NCI-H2029 (cell line): Measurements from ENCODE around the gene SPARCL1.
A peak's percentile ranks its signal among the peaks of the same experiment; 100 is the strongest.
"Not testable (repeated sequence)": the region's sequence is repeated elsewhere in the genome, so short reads cannot be mapped to it uniquely, and the experiment has no call there.

Source experiments
- DNase-seq: peaks from one replicate; lab custom pipeline; 2025; lab: John Stamatoyannopoulos, UW

The SPARCL1 gene

GRCh38 chr4:87529187-87529586 lies at the start of gene SPARCL1:
SPARCL1 (minus strand) TSS chr4:87529376; CDS start chr4:87499574, 29,802 bp downstream.
- DNase-seq = no peak

- DNase-seq = no peak
Measured at GRCh38 chr4:87575983-87576382, 46.8 kb upstream of the SPARCL1 start.

- no peak for DNase-seq
Measured at GRCh38 chr4:87575408-87575807, 46.2 kb upstream of the SPARCL1 start.

GRCh38 chr4:87574996-87575395 lies 45.8 kb upstream of the SPARCL1 start:
- DNase-seq = no peak

GRCh38 chr4:87574376-87574775 lies 45.2 kb upstream of the SPARCL1 start:
- DNase-seq = not testable (repeated sequence)

GRCh38 chr4:87570290-87570805 lies 41.2 kb upstream of the SPARCL1 start:
- DNase-seq = no peak

- no peak for DNase-seq
Measured at GRCh38 chr4:87567191-87567590, 38.0 kb upstream of the SPARCL1 start.

GRCh38 chr4:87566276-87566675 lies 37.1 kb upstream of the SPARCL1 start:
- DNase-seq = peak; percentile 1

- DNase-seq = no peak
Measured at GRCh38 chr4:87565746-87566145, 36.6 kb upstream of the SPARCL1 start.

- DNase-seq = no peak
Measured at GRCh38 chr4:87560802-87561201, 31.6 kb upstream of the SPARCL1 start.

GRCh38 chr4:87559090-87559837 lies 30.1 kb upstream of the SPARCL1 start:
- peak; percentile 91 for DNase-seq

- peak; percentile 29 for DNase-seq
Measured at GRCh38 chr4:87557348-87557747, 28.2 kb upstream of the SPARCL1 start.

- no peak for DNase-seq
Measured at GRCh38 chr4:87555773-87556619, 26.8 kb upstream of the SPARCL1 start.

GRCh38 chr4:87553182-87553581 lies 24.0 kb upstream of the SPARCL1 start:
- no peak for DNase-seq

GRCh38 chr4:87551361-87551760 lies 22.2 kb upstream of the SPARCL1 start:
- DNase-seq = no peak

- DNase-seq = no peak
Measured at GRCh38 chr4:87547016-87547708, 18.0 kb upstream of the SPARCL1 start.

- DNase-seq = no peak
Measured at GRCh38 chr4:87545052-87545451, 15.9 kb upstream of the SPARCL1 start.

GRCh38 chr4:87543835-87544461 lies 14.8 kb upstream of the SPARCL1 start:
- DNase-seq = peak; percentile 19

GRCh38 chr4:87542734-87543312 lies 13.6 kb upstream of the SPARCL1 start:
- no peak for DNase-seq

- DNase-seq = no peak
Measured at GRCh38 chr4:87541956-87542709, 13.0 kb upstream of the SPARCL1 start.

- no peak for DNase-seq
Measured at GRCh38 chr4:87541521-87541920, 12.3 kb upstream of the SPARCL1 start.
